NOMO-1 treated with DMSO at 0.1 percent for 48 hours (cell line): ENCODE data around the gene TMEM121.
A peak's percentile ranks its signal among the peaks of the same experiment; 100 is the strongest.

ENCODE experiments used
- DNase-seq: peaks from one replicate; lab custom pipeline; 2025; ENCODE audit not compliant: unreplicated experiment; lab: John Stamatoyannopoulos, UW

TMEM121 gene

DNA sequence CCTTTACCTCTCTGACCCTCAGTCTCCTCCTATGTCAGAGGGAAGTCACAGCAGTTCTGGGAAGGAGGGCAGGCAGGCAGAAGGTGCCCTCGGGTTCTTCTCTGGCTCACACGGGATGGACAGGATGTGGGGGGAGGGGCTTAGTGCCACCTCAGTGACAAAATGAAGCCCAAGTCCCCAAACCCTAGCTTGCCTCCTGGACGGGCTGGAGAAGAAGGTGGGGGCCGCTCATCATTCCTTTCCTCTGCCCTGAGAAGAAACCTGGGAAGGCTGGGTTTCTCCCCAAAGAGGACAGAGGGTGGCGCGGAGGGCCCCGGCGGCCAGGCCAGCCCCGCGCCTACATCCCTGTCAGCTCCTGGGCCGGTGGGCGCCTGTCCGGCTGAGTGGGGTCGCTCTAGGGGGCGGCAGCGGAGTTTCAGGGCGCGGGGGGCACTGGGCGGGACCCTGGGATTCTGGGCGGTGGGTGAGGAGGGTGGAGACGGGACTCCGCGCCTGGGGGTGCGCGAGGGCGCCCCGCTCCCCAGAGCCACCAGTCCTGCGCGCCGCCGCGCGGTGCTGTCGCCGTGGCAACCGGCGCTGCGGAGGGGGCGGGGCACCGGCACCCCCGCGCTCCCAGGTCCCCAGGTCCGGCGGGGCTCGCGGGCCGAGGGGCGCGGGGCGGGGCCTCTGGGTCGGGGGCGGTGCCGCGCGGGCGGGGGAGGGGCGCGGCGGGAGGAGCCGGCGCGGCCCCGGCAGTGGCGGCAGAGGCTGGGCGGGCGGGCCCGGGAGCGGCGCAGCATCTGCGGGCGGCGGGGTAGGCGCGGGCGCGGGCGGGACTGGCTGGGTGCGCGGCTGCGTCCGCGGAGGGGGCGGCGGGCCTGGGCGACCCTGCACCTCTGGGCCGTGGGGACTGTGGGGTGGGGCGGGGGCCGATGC, at the start of gene TMEM121:
Gene TMEM121 (plus strand): TSS at position 723 of the 915 bp plus-strand sequence. CDS start 2,252 bp downstream, outside the sequence.
- no peak for DNase-seq

- no peak for DNase-seq
These were observed 49.3 kb upstream of the TMEM121 start for GRCh38 chr14:105476831-105477659.

- peak; percentile 35 for DNase-seq
These were observed 48.6 kb upstream of the TMEM121 start for GRCh38 chr14:105477660-105478397.

- DNase-seq, result no peak
These were observed 47.8 kb upstream of the TMEM121 start for GRCh38 chr14:105478398-105479251.

DNA sequence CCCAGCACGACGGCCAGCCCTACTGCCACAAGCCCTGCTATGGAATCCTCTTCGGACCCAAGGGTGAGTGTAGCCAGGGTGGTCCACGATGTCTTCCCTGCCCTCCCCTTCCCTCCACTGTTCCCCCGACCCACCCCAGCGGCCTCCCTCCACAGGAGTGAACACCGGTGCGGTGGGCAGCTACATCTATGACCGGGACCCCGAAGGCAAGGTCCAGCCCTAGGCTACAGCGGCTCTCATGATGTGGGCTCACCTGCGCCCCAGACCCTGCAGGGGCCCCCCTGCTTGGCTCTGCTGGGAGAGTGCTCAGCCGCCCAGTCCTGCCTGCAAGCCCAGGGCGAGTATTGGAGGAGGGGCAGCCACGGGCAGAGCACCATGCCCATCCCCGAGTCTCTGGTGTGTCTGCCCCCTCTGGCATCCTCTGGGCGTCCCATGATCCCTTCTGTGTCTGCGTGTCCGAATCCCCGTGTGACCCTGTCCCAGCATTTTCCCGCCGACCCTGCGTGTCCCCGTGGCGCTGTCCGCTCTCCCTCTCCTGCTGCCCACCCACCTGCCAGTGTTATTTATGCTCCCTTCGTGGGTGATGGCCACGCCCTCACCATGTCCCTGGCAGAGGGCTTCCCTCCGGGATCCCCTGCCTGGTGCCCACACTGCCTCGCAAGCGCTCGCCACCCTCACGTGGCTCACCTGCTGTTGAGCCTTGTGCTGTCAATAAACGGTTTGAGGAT, 46.8 kb upstream of the TMEM121 start:
- DNase-seq, result no peak

- DNase-seq, result no peak
These were observed 46.1 kb upstream of the TMEM121 start for GRCh38 chr14:105480199-105480746.

GRCh38 chr14:105480807-105481801, 45.3 kb upstream of the TMEM121 start:
- peak; percentile 83 for DNase-seq

GRCh38 chr14:105481886-105482457, 44.4 kb upstream of the TMEM121 start:
- DNase-seq, result peak; percentile 96

- no peak for DNase-seq
These were observed 43.8 kb upstream of the TMEM121 start for GRCh38 chr14:105482486-105483110.

DNA sequence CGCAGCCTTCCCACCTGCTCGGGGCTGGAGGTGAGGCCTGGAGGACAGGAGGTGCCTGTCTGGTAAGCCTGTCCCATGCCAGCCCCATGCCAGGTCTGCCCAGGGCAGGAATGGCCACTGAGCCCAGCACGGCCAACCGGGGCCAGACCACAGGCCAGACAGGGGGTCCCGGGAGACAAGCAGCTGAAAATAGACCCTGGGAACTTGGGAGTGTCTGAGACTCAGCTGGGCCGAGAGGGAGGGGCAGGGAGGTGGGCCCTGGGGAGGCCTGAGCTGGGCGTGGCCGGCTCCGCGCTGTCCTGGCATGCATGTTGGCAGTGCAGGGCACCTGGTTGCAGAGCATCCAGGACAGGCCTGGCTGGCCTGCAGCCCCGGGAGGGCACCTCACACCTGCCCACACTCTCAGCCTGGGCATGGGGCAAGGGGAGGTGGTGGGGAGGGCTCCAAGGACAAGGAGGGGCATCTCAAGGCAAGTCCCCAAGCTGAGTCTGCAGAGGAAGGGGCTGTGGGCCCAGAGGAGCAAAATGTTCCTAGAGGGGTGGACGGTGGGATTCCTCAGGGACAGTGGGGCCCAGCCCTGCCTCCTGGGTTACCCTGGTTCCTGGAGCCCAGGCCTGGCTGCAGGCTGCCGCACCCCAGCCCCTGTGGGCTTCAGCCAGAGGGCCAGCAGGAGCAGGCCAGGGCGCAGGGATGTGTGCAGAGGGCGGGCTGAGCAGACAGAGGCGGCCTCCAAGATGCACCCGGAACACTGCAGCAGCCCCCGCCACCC, 42.9 kb upstream of the TMEM121 start:
- DNase-seq, result no peak

GRCh38 chr14:105484069-105484996, 42.0 kb upstream of the TMEM121 start:
- DNase-seq, result no peak

GRCh38 chr14:105484997-105485393, 41.4 kb upstream of the TMEM121 start:
- no peak for DNase-seq

GRCh38 chr14:105485739-105486162, 40.6 kb upstream of the TMEM121 start:
- DNase-seq, result peak; percentile 30

- no peak for DNase-seq
These were observed 40.0 kb upstream of the TMEM121 start, which contains the start of gene CRIP1 for GRCh38 chr14:105486163-105486973. Gene CRIP1 (plus strand): TSS chr14:105486886. CDS start chr14:105487260, 374 bp downstream.
